HG03521 (cell line): Measurements from ENCODE around the gene CD58.

ENCODE experiments used
- ATAC-seq: cut with Tn5 transposase; IDR thresholded peaks from one replicate; pipeline ENCODE4 v1.9.1; 2021; ENCODE audit warnings: mild to moderate bottlenecking, moderate library complexity; ENCODE audit not compliant: unreplicated experiment

CD58 gene

DNA sequence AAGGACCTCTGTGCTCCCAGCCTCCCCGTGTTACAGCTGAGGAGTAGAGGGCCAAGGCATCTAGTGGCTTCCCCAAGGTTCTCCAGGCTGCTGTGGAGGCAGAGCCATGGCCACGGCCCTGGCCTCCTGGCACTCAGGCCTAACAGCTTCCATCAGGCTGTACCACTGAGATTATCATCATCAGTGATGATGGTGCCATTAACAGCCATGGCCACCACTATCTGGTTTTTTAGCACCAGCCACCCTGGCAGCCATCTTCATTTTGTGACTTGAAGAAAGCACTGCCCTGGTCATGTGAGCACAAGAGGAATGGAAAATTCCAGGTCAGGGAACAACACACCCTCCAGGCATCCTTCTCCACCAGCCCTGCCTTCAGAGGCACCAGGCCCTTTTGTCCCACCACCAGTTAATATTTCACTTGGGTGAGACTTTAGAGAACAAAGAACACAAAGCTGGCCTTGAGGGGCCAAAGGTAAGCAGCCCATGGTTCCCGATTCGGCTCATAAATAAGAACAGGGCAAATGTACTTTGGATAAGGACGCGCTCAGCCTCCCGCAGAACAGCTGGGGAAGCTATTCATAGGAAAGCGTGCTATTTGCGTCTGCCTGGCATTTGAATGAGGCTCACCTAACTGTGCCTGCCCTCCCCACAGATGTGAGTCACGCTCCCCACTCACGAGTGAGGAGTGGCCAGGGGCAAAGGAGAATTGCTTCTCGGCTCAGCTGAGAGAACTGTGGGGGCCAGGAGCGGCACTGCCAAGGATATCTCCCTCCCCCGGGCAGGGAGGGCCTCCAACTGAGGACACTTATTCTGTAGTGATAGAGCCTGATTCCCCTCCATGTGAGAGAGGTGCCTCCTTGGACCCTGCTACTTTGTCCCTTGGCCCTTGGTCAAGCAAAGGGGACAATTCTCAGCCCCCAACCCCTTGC is 95.6 kb downstream of the CD58 start:
- no peak for ATAC-seq

DNA sequence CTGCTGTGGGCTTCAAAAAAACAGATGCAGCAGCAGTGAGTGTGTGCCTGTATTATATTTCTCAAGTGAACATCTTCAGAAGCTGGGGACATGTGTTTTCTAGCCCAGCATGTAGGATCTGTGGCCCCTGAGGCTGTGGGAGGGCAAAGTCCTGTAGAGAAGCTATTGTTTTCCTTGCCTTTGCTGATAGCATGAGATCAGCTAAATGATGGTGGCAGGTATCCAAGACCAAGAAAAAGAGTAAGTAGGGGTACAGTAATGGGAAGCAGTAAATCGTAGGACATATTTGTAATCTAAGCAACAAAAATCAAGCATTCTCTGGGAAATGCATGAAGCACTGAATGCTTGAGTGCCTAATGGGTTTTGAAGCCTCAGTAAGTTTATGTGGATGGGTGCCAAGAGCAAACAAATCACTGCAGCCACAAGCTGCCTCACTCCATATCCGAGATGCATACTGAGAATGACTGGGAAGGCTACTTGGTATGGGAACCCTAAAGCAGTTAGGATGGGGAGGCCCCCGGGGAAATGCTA is 98.3 kb downstream of the CD58 start:
- no peak for ATAC-seq

DNA sequence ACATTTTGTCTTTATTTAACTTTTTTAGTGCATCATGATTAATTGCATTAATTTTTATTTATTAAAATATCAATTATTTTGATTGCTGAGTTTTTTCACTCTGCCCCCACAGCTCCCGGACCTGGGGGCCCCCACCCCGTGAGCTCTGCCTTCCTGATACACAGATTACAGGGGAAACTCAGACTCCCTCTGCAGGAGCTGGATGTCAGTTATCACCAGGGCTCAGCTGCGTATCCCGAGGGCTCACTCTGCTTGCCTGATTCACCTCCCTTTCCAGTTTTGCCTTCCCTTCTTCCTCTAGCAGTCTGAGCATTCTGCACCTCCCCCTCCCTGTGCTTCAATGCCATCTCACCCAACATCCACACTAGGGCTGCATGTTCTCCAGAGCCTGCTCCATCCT is 99.6 kb downstream of the CD58 start:
- ATAC-seq = no peak

DNA sequence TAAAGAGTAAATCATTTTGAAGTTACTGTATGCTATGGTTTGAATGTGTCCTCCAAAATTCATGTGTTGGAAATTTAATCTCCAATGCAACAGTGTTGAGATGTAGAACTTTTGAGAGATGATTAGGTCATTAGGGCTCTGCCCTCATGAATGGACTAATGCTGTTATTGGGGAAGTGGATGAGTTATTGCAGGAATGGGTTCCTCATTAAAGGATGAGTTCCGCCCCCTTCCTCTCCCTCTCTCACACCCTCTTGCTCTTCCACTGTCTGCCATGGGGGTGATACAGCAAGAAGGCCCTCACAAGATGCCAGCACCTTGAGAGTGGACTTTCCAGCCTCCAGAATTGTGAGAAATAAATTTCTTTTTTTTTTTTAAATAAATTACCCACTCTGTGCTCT is 100.2 kb downstream of the CD58 start:
- ATAC-seq = no peak

DNA sequence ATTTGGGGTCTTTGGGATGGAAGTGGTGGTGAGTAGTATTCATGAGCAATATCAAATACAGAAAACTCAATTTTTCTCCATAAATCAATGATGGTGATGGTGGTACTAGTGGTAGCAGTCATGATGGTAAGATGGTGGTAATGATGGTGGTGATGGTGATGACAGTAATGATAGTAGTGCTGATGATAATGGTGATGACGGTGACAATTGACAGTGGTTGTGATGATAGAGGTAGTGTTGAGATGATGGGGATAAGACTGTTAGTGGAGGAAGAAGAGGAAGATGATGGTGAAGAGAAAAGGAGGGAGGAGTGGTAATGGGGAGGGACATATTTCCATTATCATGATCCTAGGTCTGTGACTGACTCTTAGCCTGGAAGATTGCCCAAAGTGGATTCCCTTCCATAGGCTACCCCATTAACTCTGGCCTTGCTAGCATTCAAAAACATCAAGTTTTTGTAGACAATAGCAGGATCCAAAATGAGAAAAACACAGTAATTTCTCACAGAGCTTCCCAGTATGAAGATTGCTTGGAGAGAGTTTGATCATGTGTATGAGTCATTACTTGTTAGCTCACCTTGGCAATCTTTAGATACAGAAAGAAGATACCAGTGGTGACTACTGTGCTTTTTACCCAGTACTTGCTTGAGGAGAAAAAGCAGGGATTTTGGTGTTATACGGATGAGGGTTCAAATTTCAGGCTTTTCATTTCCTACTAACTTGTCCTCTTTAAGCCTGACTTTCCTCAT is 103.8 kb downstream of the CD58 start:
- no peak for ATAC-seq

DNA sequence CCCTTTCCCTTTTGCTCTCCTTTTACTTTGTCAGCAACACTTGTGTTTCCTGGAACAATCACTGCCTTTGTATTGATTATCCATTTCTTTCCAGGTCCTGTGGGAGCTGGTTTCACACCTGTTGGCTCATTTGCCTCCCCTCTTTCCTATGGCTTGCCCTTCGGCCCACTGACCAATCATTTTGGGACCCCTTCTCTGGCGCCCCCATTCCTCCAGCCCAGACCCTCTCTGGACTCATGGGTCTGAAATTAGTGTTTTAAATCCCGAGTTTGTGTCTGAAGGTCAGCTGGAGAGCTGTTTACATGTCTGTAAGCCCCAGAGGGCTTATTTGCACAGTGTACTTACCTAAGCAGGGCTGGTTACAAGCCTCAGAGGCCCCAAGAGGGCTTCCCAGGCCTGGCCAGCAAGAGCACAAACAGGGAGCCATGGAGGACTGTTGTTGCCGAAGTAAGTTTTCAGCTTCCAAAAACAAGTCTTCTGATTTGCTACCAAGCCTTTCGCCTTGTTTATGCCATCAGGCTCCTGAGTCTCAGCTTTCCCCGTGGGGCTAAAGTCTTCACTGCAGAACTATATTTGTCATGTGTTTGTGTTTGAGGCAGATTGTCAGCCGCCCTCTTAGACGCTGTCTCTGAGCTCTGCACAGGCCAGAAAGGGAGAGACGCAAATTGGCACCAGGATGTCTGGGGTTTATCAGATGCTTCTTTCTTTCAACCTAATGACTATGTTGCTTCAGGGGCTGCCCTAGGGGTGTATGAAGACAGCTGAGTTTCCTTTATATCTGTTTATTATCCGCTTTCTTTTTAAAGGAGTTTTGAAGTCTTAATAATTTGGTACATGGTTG is 104.8 kb downstream of the CD58 start:
- ATAC-seq = no peak

DNA sequence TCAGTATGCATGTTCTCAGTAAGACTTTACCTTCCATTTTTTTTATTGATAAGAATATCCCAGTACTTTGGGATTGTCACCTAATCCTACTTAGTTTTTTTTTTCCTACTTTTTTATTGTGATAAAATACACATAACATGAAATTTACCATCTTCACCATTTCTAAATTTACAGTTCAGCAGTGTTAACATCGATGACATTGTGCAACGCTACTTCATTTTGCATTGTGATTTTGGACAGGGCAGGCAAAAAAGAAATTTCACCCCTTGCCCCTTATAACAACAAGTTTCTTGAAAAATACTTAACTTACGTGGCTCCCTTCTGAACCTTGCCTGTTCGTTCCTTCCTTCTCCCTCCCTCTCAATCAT is 105.4 kb downstream of the CD58 start:
- ATAC-seq = no peak
